MG63 (cell line): Measurements from ENCODE around the gene HOXA13. TPM values are rescaled to one million over a fixed set of nuclear protein-coding genes. Genes with fewer than 3 reads are reported as not detected.
A peak's percentile ranks its signal among the peaks of the same experiment; 100 is the strongest.

ENCODE experiments used
- DNase-seq: peaks from one replicate; pipeline ENCODE4 v3.0.0-alpha.2; 2020
- H3K27me3 ChIP-seq: fragments of 250-450 bp; sonication (Bioruptor Pico); 2 replicates; pipeline ENCODE4 v1.5.1; 2020; ENCODE audit warnings: mild to moderate bottlenecking, moderate library complexity
- H3K36me3 ChIP-seq: fragments of 250-450 bp; sonication (Bioruptor Pico); 2 replicates; pipeline ENCODE4 v1.5.1; 2020; ENCODE audit warnings: mild to moderate bottlenecking, moderate library complexity
- H3K4me3 ChIP-seq: fragments of 250-450 bp; sonication (Bioruptor Pico); 2 replicates; pipeline ENCODE4 v1.5.1; 2020; ENCODE audit warnings: mild to moderate bottlenecking, moderate library complexity
- H3K9me3 ChIP-seq: fragments of 250-450 bp; sonication (Bioruptor Pico); 2 replicates; pipeline ENCODE4 v1.5.1; 2020; ENCODE audit warnings: mild to moderate bottlenecking, moderate library complexity
- total RNA-seq: library from RNA; depleted of rRNA; stranded (reverse); fragments of >200 nt; shearing (Covaris generic); gene quantifications from 2 replicates; pipeline ENCODE4 v1.2.3, GENCODE V29; 2014; ENCODE audit warnings: low replicate concordance; rRNA removed

HOXA13 gene
- 0.30 and 1.5 TPM in 2 replicates for total RNA-seq

DNA sequence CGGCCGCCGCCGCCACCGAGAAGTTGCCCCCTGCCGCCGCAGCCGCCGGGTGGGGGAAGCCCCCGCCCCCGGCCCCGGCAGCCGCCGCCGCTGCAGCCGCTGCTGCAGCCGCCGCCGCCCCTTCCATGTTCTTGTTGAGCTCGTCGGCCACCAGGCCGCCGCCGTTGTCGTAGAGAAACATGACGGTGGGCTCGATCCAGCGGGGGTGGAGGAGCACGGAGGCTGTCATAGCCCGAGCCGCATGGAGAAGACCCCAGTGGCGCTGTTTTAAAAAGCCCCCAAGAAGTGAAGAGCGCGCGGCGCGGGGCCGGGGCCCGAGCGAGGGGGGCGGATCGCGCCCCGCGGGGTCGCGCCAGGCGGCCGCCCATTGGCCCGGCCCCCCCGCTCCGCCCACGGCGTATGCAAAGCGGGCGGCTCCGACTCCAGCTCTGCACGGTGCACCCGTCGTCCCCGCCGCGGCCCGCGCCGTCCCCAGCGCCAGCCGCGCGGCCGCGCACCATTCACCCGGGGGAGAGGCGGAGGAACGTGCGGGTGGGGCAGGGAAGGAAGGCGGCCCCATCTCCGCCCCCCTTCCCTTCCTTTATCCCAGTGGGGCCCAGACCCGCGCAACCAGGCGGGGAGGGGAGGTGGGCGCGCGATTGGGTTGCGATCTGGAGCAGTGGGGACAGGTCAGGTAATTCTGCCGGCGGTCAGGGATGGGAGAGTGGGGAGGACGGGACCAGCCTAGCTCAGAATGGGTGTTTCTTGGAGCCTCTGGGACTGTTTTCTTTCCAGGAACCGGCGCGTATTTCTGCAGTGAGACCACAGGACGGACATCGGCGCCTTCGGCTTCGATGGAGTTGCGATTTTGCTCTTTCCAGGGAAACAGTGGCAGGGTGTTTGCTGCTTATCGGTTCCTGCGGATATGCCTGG lies at the start of gene HOXA13:
Gene HOXA13, minus strand, starts transcription at position 243 of the 912 bp plus-strand sequence. Its CDS starts 14 bp downstream, at position 229.
- peak within 1 kb of the TSS; percentile 51 for H3K4me3 ChIP-seq
- H3K36me3 ChIP-seq, result no peaks in the 10 kb centered on the region
- no peaks in the 10 kb centered on the region for H3K9me3 ChIP-seq
- peak; percentile 74 for DNase-seq
- H3K27me3 ChIP-seq, result peaks cover 14% of the 10 kb centered on the region; the same call in 1 of the 2 replicates

DNA sequence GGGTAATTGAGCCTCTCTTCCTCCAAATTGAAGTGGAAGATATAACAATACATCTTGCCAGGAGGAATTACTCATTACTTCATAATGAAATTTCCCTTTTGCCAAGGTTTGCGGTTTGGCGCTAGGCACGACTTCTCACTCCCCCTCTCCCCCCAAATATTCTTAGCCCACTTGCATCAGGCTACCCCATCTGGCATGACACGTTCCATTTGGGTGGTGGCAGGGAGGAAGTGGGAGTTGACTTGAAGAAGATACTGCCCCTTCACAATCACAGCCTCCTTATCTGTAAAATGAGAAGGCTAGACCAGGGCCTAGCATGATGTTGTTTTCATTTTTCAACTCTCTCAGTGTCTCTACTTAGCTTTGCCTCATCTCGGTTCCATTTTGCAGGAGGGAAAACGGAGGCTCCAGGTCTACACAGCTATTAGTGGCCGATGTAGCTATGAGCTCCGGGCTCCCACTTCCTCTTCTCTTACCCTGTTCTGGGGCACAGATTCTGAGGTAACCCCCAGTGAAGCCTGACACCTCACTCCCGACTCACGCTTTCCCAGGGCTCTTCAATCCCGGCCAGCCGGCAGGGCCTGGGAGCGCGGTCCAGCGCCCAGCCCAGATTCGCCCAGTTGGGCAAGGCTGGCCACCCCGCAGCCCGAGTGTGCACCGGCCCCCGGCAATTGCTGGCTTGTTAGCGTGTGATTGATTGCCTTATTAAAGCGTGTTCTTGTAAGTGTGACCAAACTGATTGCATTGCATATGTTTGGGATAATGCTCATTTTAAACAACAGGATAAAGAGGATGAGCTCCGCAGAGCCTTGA lies 49.2 kb upstream of the HOXA13 start:
- Histone ChIP-seq H3K9me3 (no peaks in the 10 kb centered on the region), H3K4me3 (no peak overlapping the region), H3K27me3 (no peaks in the 10 kb centered on the region), H3K36me3 (no peaks in the 10 kb centered on the region)
- DNase-seq, result peak; percentile 87

DNA sequence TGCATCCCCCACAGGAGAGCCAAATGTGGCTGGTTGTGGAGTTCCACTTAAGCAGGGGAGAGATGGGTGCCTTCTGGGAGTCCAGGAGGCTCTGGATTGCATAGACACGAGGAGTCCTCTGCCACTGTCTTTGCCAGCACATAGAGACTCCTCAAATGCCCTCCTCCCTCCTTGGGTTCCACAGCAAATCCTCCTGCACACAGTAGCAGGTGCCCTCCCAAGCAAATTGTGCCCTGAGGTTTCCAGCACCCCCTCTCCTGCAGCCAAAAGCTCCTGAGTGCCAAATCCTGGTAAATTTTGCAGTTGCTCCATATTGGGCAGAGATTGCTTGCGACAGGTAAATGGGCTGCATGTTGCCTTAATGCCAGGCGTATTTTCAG lies 48.5 kb upstream of the HOXA13 start:
- H3K9me3 ChIP-seq, result no peaks in the 10 kb centered on the region
- DNase-seq, result peak; percentile 19
- H3K4me3 ChIP-seq, result no peak overlapping the region
- H3K27me3 ChIP-seq, result peaks cover 4% of the 10 kb centered on the region; the same call in 1 of the 2 replicates
- no peaks in the 10 kb centered on the region for H3K36me3 ChIP-seq

- H3K36me3 ChIP-seq, result no peaks in the 10 kb centered on the region
Observed at GRCh38 chr7:27247452-27248426, 47.8 kb upstream of the HOXA13 start.

GRCh38 chr7:27247000-27247399 lies 47.1 kb upstream of the HOXA13 start:
- Histone ChIP-seq H3K36me3 (no peaks in the 10 kb centered on the region), H3K27me3 (peaks cover 18% of the 10 kb centered on the region), H3K9me3 (no peaks in the 10 kb centered on the region), H3K4me3 (no peak overlapping the region)
- DNase-seq, result no peak

More at GRCh38 chr7:27247452-27248426, 47.8 kb upstream of the HOXA13 start:
- Histone ChIP-seq H3K9me3 (no peaks in the 10 kb centered on the region), H3K27me3 (peaks cover 11% of the 10 kb centered on the region), H3K4me3 (no peak overlapping the region)
- DNase-seq, result no peak

- H3K4me3 ChIP-seq, result no peak overlapping the region
- DNase-seq, result no peak
- no peaks in the 10 kb centered on the region for H3K9me3 ChIP-seq
- H3K27me3 ChIP-seq, result peaks cover 24% of the 10 kb centered on the region
- H3K36me3 ChIP-seq, result no peaks in the 10 kb centered on the region
Observed at GRCh38 chr7:27245798-27246691, 46.2 kb upstream of the HOXA13 start.

DNA sequence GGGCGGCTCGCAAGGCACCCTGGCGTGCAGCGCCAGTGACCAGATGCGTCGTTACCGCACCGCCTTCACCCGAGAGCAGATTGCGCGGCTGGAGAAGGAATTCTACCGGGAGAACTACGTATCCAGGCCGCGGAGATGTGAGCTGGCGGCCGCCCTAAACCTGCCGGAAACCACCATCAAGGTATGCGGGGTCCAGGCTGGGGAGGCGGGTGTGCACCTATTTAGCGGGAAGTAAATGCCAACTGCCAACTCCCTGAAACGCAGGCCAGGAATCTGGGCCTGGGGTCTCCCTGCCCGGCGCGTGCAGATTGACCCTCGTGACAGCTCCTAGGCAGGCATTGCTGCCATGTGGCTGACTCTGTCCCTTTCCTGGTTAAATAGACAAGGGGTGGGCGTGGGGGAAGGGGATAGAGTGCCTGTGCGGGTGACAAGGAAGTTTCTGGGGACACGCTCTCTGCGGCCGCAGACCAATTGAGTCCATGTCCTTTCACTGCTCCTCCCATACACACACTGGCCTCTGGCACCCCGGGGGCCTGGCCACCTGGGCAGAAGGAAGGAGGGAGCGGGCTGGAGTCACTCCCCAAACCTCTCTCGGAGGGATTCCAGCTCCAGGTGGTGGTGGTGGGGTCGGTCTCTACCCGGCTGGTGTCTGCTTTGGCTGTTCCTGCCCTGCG lies 45.4 kb upstream of the HOXA13 start:
- H3K4me3 ChIP-seq, result no peak overlapping the region
- H3K9me3 ChIP-seq, result no peaks in the 10 kb centered on the region
- peaks cover 24% of the 10 kb centered on the region for H3K27me3 ChIP-seq
- no peak for DNase-seq
- H3K36me3 ChIP-seq, result no peaks in the 10 kb centered on the region

DNA sequence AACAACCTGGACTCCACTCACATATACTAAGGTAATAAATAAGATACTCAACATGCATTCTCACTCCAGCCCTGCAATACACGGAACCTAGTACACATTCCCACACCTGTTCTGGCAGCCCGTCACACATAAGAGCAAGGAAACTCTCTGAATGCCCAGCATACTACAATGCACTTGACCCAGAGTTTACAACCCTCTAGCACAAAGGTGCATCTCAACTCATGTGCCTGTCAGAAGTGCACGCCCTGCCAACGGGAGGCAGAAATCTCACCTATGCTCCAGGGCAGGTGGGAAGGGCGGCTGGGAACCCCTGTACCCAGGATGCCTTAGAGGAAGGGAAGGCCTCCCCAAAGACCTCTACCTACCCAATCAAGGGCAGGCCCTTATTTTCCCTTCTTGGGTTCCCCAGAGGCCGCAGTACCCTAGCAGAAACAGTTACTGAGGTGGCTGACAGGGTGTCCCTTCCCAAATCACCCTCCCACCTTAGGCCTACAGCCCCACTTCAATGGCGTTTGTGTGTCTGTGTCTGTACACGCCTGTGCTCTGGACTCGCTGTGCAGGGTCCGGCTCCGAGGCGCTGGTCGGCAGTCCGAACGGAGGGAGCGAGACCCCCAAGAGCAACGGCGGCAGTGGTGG lies 44.7 kb upstream of the HOXA13 start:
- H3K36me3 ChIP-seq, result no peaks in the 10 kb centered on the region
- no peak for DNase-seq
- no peak overlapping the region for H3K4me3 ChIP-seq
- H3K9me3 ChIP-seq, result no peaks in the 10 kb centered on the region
- H3K27me3 ChIP-seq, result peaks cover 24% of the 10 kb centered on the region

- peak overlapping the region; percentile 34; the same call in 1 of the 2 replicates for H3K4me3 ChIP-seq
- no peaks in the 10 kb centered on the region for H3K36me3 ChIP-seq
- H3K27me3 ChIP-seq, result peaks cover 24% of the 10 kb centered on the region
- no peak for DNase-seq
- H3K9me3 ChIP-seq, result no peaks in the 10 kb centered on the region
Observed at GRCh38 chr7:27243340-27244163, 43.7 kb upstream of the HOXA13 start.

DNA sequence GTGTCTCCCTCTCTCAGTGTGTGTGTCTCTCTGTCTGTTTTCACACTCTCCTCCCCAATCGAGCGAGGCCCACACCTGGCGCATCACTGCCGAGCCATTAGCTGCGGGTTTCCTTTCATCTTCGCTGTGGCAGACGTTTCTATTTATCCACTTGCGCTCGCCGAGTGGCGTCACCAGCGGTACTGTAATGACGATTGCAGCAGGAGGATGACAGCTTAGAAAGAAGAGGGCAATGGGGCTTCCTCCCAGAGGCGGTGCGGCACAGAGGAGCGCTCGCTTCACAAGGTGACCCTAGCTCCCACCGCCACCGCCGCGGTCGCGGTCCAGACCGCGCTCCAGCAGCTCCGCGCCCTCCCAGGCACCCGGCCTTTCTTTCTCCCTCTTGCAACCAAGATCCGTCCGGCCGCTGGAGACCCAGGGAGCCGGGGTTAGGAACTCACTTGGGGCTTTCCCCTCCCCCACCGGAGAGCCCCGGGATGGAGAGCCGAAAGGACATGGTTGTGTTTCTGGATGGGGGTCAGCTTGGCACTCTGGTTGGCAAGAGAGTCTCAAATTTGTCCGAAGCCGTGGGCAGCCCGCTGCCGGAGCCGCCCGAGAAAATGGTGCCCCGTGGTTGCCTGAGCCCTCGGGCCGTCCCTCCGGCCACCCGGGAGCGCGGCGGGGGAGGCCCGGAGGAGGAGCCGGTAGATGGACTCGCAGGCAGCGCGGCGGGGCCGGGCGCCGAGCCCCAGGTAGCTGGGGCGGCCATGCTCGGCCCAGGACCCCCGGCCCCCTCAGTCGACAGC lies 42.9 kb upstream of the HOXA13 start, which contains the start of gene EVX1:
Gene EVX1, plus strand, starts transcription at position 248 of the 785 bp plus-strand sequence. Its CDS starts 229 bp downstream, at position 477.
- Histone ChIP-seq H3K4me3 (peak within 1 kb of the TSS; percentile 34), H3K27me3 (peaks cover 24% of the 10 kb centered on the region), H3K36me3 (no peaks in the 10 kb centered on the region), H3K9me3 (no peaks in the 10 kb centered on the region)
- peak; percentile 6 for DNase-seq

DNA sequence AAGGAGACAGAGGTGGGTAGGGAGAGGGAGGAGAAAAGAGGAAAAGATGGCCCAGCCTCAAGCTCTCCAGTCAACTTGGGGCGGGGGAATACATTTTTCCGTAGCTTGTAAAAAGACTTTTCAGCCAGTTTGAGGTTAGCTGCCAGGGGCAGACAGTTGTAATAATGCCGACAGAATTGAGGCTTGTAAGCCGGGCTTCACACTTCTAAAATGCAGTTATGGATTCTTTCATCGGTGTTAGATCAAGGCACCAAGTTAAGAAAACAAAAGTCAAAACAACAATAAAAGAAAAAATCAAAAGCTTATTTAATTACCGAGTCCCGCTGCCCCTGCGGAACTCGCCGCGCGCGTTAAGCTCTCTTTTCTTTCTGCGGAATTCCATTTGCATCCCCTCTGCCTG lies 42.3 kb upstream of the HOXA13 start:
- Histone ChIP-seq H3K9me3 (no peaks in the 10 kb centered on the region), H3K36me3 (no peaks in the 10 kb centered on the region), H3K4me3 (peak overlapping the region; percentile 34), H3K27me3 (peaks cover 24% of the 10 kb centered on the region)
- no peak for DNase-seq

DNA sequence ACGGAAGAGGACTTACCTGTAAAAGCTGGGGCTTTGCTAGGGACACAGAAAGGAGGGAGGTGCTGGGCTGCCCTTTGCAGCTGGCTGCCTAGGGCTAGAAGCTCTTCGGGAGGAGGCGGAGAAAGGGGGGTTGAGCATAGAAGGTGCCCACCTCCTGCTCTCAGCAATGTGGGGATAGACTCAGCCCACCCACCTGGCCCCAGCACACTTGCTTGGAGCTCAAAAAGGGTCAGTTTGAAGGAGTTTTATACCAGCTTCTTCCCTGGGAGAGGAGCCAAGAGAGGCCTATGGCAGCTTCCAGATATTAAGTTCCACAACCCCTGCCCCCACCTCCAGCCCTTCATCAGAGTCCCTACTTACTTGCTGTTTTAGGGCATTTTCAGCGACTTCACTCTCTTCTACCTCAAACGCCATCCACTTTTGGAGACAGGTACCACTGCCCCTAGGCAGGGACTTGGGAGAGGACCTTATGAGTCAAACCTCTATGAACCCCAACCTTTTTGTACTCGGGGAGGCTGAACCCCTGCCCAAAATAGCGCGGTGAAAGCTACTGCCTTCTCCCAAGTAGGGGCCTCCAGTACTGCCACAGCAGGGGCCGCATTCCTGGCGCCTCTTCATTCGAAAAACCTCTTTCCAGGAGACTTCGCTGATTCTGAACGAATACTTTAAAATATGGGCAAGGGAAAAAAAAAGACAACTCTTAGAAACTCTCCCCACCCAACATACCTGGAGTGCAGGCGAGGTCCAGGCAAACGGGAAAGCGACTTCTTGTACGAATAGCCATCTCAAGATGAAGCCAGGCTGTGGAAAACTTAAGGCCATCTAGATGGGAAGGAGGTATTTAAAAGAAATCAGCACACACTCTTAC lies 41.5 kb upstream of the HOXA13 start:
- H3K9me3 ChIP-seq, result no peaks in the 10 kb centered on the region
- no peak for DNase-seq
- H3K36me3 ChIP-seq, result no peaks in the 10 kb centered on the region
- no peak overlapping the region for H3K4me3 ChIP-seq
- H3K27me3 ChIP-seq, result peaks cover 24% of the 10 kb centered on the region
